Ishikawa (cell line): Measurements from ENCODE around the gene RAB10.
A peak's percentile ranks its signal among the peaks of the same experiment; 100 is the strongest.

Experiments used
- CEBPB ChIP-seq: IDR thresholded peaks from 2 replicates; pipeline ENCODE4 v1.6.1; 2012
- CREB1 ChIP-seq: IDR thresholded peaks from 2 replicates; pipeline ENCODE4 v1.6.1; 2012; ENCODE audit warnings: low read depth
- EGR1 ChIP-seq: IDR thresholded peaks from 2 replicates; pipeline ENCODE4 v1.6.1; 2012
- EP300 ChIP-seq: IDR thresholded peaks from 2 replicates; pipeline ENCODE4 v1.6.1; 2012; ENCODE audit warnings: borderline replicate concordance
- FOXM1 ChIP-seq: IDR thresholded peaks from 2 replicates; pipeline ENCODE4 v1.6.1; 2012; ENCODE audit warnings: low read depth, borderline replicate concordance
- MAX ChIP-seq: IDR thresholded peaks from 2 replicates; pipeline ENCODE4 v1.6.1; 2012
- NFIC ChIP-seq: IDR thresholded peaks from 2 replicates; pipeline ENCODE4 v1.6.1; 2012
- RAD21 ChIP-seq: IDR thresholded peaks from 2 replicates; pipeline ENCODE4 v1.6.1; 2012; ENCODE audit warnings: low read depth
- REST ChIP-seq: IDR thresholded peaks from 2 replicates; pipeline ENCODE4 v1.6.1; 2012; ENCODE audit warnings: low read depth, mild to moderate bottlenecking
- TAF1 ChIP-seq: IDR thresholded peaks from 2 replicates; pipeline ENCODE4 v1.6.1; 2012; ENCODE audit warnings: low read depth, mild to moderate bottlenecking
- TCF12 ChIP-seq: IDR thresholded peaks from 2 replicates; pipeline ENCODE4 v1.6.1; 2012; ENCODE audit warnings: low read depth
- TEAD4 ChIP-seq: IDR thresholded peaks from 2 replicates; pipeline ENCODE4 v1.6.1; 2012
- USF1 ChIP-seq: IDR thresholded peaks from 2 replicates; pipeline ENCODE4 v1.6.1; 2012
- YY1 ChIP-seq: IDR thresholded peaks from 2 replicates; pipeline ENCODE4 v1.6.1; 2012; ENCODE audit warnings: low read depth
- ZBTB7A ChIP-seq: IDR thresholded peaks from 2 replicates; pipeline ENCODE4 v1.6.1; 2012; ENCODE audit warnings: low read depth

RAB10 gene

GRCh38 chr2:26013668-26014067, 20.2 kb upstream of the RAB10 start:
- no peak for TF ChIP-seq CREB1
- TF ChIP-seq RAD21: no peak
- no peak for TF ChIP-seq TAF1
- TF ChIP-seq REST: no peak
- TF ChIP-seq EP300: no peak
- TF ChIP-seq TEAD4: no peak
- TF ChIP-seq CEBPB: no peak

- TF ChIP-seq EP300: no peak
- TF ChIP-seq TCF12: no peak
- TF ChIP-seq TEAD4: no peak
- TF ChIP-seq CREB1: no peak
- no peak for TF ChIP-seq ZBTB7A
- TF ChIP-seq REST: no peak
- no peak for TF ChIP-seq TAF1
- TF ChIP-seq EGR1: no peak
These were observed 17.7 kb upstream of the RAB10 start for GRCh38 chr2:26016012-26016705.

GRCh38 chr2:26017464-26018183, 16.3 kb upstream of the RAB10 start:
- TF ChIP-seq MAX: no peak
- no peak for TF ChIP-seq REST
- no peak for TF ChIP-seq USF1
- no peak for TF ChIP-seq NFIC
- no peak for TF ChIP-seq TCF12
- TF ChIP-seq CREB1: no peak
- TF ChIP-seq YY1: no peak
- TF ChIP-seq RAD21: no peak
- no peak for TF ChIP-seq TAF1
- TF ChIP-seq EGR1: no peak
- no peak for TF ChIP-seq ZBTB7A
- TF ChIP-seq CEBPB: no peak
- no peak for TF ChIP-seq FOXM1
- no peak for TF ChIP-seq TEAD4
- no peak for TF ChIP-seq EP300

GRCh38 chr2:26018184-26019055, 15.5 kb upstream of the RAB10 start:
- TF ChIP-seq USF1 (peak; percentile 90), FOXM1 (no peak), EP300 (peak; percentile 55), NFIC (peak; percentile 72), RAD21 (no peak), YY1 (no peak), TEAD4 (peak; percentile 38; the same call in 1 of the 2 replicates), TCF12 (peak; percentile 75), TAF1 (no peak; the same call in 1 of the 2 replicates)
